K562 (cell line): Measurements from ENCODE around the gene TRIM33. TPM values are rescaled to one million over a fixed set of nuclear protein-coding genes. Genes with fewer than 3 reads are reported as not detected.

Source experiments
- CHD1 ChIP-seq: fragments of 200-600 bp; sonication (generic); IDR thresholded peaks from one replicate; pipeline ENCODE4 v1.6.1; 2012; ENCODE audit warnings: mild to moderate bottlenecking, moderate library complexity, low read length, inconsistent platforms
- CUX1 ChIP-seq: fragments of 200-800 bp; sonication (Bioruptor generic); IDR thresholded peaks from 2 replicates; pipeline ENCODE4 v1.6.1; 2016; ENCODE audit warnings: missing genetic modification characterization, missing compliant biosample characterization
- ID3 ChIP-seq, 2 experiments: fragments of 250-450 bp in 1 of 2; fragments of 450-650 bp in 1 of 2; sonication (Bioruptor Pico) in 1 of 2; IDR thresholded peaks; 2 replicates each; pipeline versions ENCODE4 v1.6.1 to v1.8.0; 2016 to 2021; ENCODE audit warnings: mild to moderate bottlenecking in 2 of 2, moderate library complexity in 2 of 2, missing compliant biosample characterization in 1 of 2, missing genetic modification characterization in 1 of 2
- LCOR ChIP-seq: sonication (generic); formaldehyde crosslinking; IDR thresholded peaks from 2 replicates; pipeline ENCODE4 v1.8.0; 2022; ENCODE audit warnings: mild to moderate bottlenecking, missing genetic modification reagents
- ZBTB9 ChIP-seq: fragments of 450-650 bp; formaldehyde crosslinking; IDR thresholded peaks from 2 replicates; pipeline ENCODE4 v1.4.0; 2020; ENCODE audit warnings: mild to moderate bottlenecking, moderate library complexity
- polyA plus RNA-seq, 8 experiments: library from polyadenylated mRNA; depleted of rRNA in 4 of 8; stranded (reverse) in 5 of 8; unstranded in 3 of 8; fragments of >200 nt; fragmentation: Nextera tagmentation in 2 of 8; fragmentation: Illumina TruSeq in 1 of 8; extraction: Ambion mirVana in 2 of 8; extraction: Trizol in 1 of 8; gene quantifications; 2 replicates each; pipeline versions ENCODE4 v1.2.1 to v1.2.3, GENCODE V29; 2011 to 2014; ENCODE audit warnings: inconsistent platforms in 1 of 8, missing spikeins in 1 of 8
- total RNA-seq, 7 experiments: library from RNA; depleted of rRNA in 6 of 7; stranded (reverse); fragments of >200 nt in 6 of 7; fragmentation: Illumina TruSeq in 2 of 7; extraction: Trizol in 2 of 7; gene quantifications; 2 replicates each; pipeline versions ENCODE4 v1.2.1 to v1.2.3, GENCODE V29; 2011 to 2021; ENCODE audit warnings: low replicate concordance in 1 of 7

Gene TRIM33
- total and polyA plus RNA-seq, 9 of the 15 experiments (the other 6 are each of a cell fraction or from before 2014, with no cell fraction given): 9.3 to 58.4 (median 40.2) TPM

- TF ChIP-seq LCOR (CRISPR knock-in tag) (no peak), ID3 (CRISPR knock-in tag; IDR thresholded peaks at IDR 0.05) (no peak), ID3 (tag; IDR thresholded peaks at IDR 0.05) (no peak), CUX1 (CRISPR knock-in tag) (no peak), ZBTB9 (CRISPR knock-in tag) (no peak), CHD1 (no peak)
Measured at GRCh38 chr1:114545796-114546195, 34.8 kb upstream of the TRIM33 start (continued).
